Liver (tissue), 9 donors: Measurements from ENCODE around the gene OGT. TPM values are rescaled to one million over a fixed set of nuclear protein-coding genes. Genes with fewer than 3 reads are reported as not detected.

Source experiments
- DNase-seq: peaks from one replicate; pipeline ENCODE4 v3.0.0-alpha.2; 2017; ENCODE audit warnings: low spot score
- H3K27ac ChIP-seq, 2 donors: one replicate each; pipeline ENCODE4 v1.7.0; 2013; ENCODE audit warnings: inconsistent platforms in 2 of 2, low read length in 2 of 2, control low read depth in 1 of 2, low read depth in 1 of 2, mild to moderate bottlenecking in 1 of 2
- H3K27me3 ChIP-seq, 4 donors: one replicate each; pipeline versions ENCODE4 v1.6.1 to v1.7.0; 2013; ENCODE audit warnings: low read length in 3 of 4, inconsistent platforms in 1 of 4, mild to moderate bottlenecking in 1 of 4, moderate library complexity in 1 of 4; ENCODE audit not compliant: control insufficient read depth in 4 of 4, insufficient read depth in 4 of 4
- H3K36me3 ChIP-seq, 4 donors: one replicate each; pipeline versions ENCODE4 v1.6.1 to v1.7.0; 2013; ENCODE audit warnings: low read length in 3 of 4, mild to moderate bottlenecking in 3 of 4, low read depth in 1 of 4, moderate library complexity in 1 of 4; ENCODE audit not compliant: control insufficient read depth in 4 of 4, insufficient read depth in 3 of 4
- H3K4me1 ChIP-seq, 4 donors: one replicate each; pipeline versions ENCODE4 v1.6.1 to v1.7.0; 2013; ENCODE audit warnings: low read length in 3 of 4, mild to moderate bottlenecking in 3 of 4, moderate library complexity in 1 of 4; ENCODE audit not compliant: control insufficient read depth in 4 of 4, insufficient read depth in 4 of 4
- H3K4me3 ChIP-seq, 3 donors: one replicate each; pipeline versions ENCODE4 v1.6.1 to v1.7.0; 2013; ENCODE audit warnings: low read length in 3 of 3, control low read depth in 1 of 3, low read depth in 1 of 3, mild to moderate bottlenecking in 1 of 3
- H3K9ac ChIP-seq, 2 donors: one replicate each; pipeline ENCODE4 v1.7.0; 2013; ENCODE audit warnings: low read length in 2 of 2, mild to moderate bottlenecking in 2 of 2, moderate library complexity in 2 of 2, control low read depth in 1 of 2, low read depth in 1 of 2
- H3K9me3 ChIP-seq, 4 donors: one replicate each; pipeline versions ENCODE4 v1.6.1 to v1.7.0; 2013; ENCODE audit warnings: low read length in 3 of 4; ENCODE audit not compliant: control insufficient read depth in 4 of 4
- CTCF ChIP-seq: fragments of 150-350 bp; IDR thresholded peaks from 2 replicates; pipeline ENCODE4 v1.5.1; 2017; ENCODE audit warnings: improper control_type of control experiment, low read depth, low read length; ENCODE audit not compliant: missing input control
- EGR1 ChIP-seq, 2 donors: IDR thresholded peaks; 2 replicates each; pipeline ENCODE4 v1.6.1; 2016 to 2018; ENCODE audit warnings: antibody characterized with exemption in 2 of 2, low read depth in 2 of 2
- FOXA1 ChIP-seq: IDR thresholded peaks from 2 replicates; pipeline ENCODE4 v1.6.1; 2016; ENCODE audit warnings: antibody characterized with exemption
- FOXA2 ChIP-seq: IDR thresholded peaks from 2 replicates; pipeline ENCODE4 v1.6.1; 2016; ENCODE audit warnings: antibody characterized with exemption
- HNF4G ChIP-seq: IDR thresholded peaks from 2 replicates; pipeline ENCODE4 v1.6.1; 2016; ENCODE audit warnings: antibody characterized with exemption
- JUND ChIP-seq, 2 donors: IDR thresholded peaks; 2 replicates each; pipeline ENCODE4 v1.6.1; 2016; ENCODE audit warnings: antibody characterized with exemption in 2 of 2
- NR2F2 ChIP-seq: IDR thresholded peaks from 2 replicates; pipeline ENCODE4 v1.6.1; 2016; ENCODE audit warnings: antibody characterized with exemption
- RXRA ChIP-seq, 2 donors: IDR thresholded peaks; 2 replicates each; pipeline ENCODE4 v1.6.1; 2017 to 2018; ENCODE audit warnings: antibody characterized with exemption in 2 of 2, mild to moderate bottlenecking in 1 of 2
- TAF1 ChIP-seq: conservative IDR thresholded peaks from 2 replicates; pipeline ENCODE4 v1.6.1; 2016; ENCODE audit warnings: antibody characterized with exemption, mild to moderate bottlenecking
- YY1 ChIP-seq: IDR thresholded peaks from 2 replicates; pipeline ENCODE4 v1.6.1; 2016; ENCODE audit warnings: antibody characterized with exemption, mild to moderate bottlenecking
- WGBS: extraction: QIAGEN DNeasy Blood & Tissue Kit; methylation state at CpG from one replicate; pipeline ENCODE4 v1.1.7; 2013; 5-methylcytosine and 5-hydroxymethylcytosine counted together
- polyA plus RNA-seq, 2 donors: library from polyadenylated mRNA; stranded (reverse) in 1 of 2; unstranded in 1 of 2; fragments of 200-250 nt in 1 of 2; fragments of >200 nt in 1 of 2; fragmentation: Nextera tagmentation in 1 of 2; extraction: Ambion mirVana in 1 of 2; gene quantifications; one replicate each; pipeline versions ENCODE4 v1.2.1 to v1.2.3, GENCODE V29; 2013 to 2015
- total RNA-seq, 2 donors: library from RNA; depleted of rRNA; stranded (reverse); fragments of >200 nt; gene quantifications; one replicate each; pipeline ENCODE4 v1.2.3, GENCODE V29; 2014
- TF ChIP-seq, protein P1 (sequence below): IDR thresholded peaks from 2 replicates; pipeline ENCODE4 v1.6.1; 2016; ENCODE audit warnings: antibody characterized with exemption
- TF ChIP-seq, protein P2 (sequence below): IDR thresholded peaks from 2 replicates; pipeline ENCODE4 v1.6.1; 2016; ENCODE audit warnings: antibody characterized with exemption
- TF ChIP-seq, protein P3 (sequence below): IDR thresholded peaks from 2 replicates; pipeline ENCODE4 v1.6.1; 2016; ENCODE audit warnings: antibody characterized with exemption, mild to moderate bottlenecking
- donor health status: healthy.
- donor health status: healthy.
- donor health status: healthy.
- donor health status: healthy.
- donor health status: healthy.

Gene OGT
- total and polyA plus RNA-seq, 4 donors, result 10.8 to 72.7 (median 47.3) TPM

- TF ChIP-seq TAF1 (no peak), CTCF (no peak)
- TF ChIP-seq, protein P1, sequence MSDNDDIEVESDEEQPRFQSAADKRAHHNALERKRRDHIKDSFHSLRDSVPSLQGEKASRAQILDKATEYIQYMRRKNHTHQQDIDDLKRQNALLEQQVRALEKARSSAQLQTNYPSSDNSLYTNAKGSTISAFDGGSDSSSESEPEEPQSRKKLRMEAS, result no peak
- Histone ChIP-seq H3K27ac (no peak within 1 kb of the TSS), H3K4me1 (no peaks in the 10 kb centered on the region), H3K9ac (no peak within 1 kb of the TSS), H3K36me3 (peaks cover 0 to 10% (median 9%) of the 10 kb centered on the region in 4 donors), H3K27me3 (no peaks in the 10 kb centered on the region), H3K9me3 (no peaks in the 10 kb centered on the region), H3K4me3 (no peak within 1 kb of the TSS)
- 96% methylated on average over 48 of the region's 48 CpGs for WGBS
- no peak for DNase-seq
These were observed 45.6 kb downstream of the OGT start, which contains the start of gene GCNA for GRCh38 chrX:71578253-71579135. TSS of gene GCNA (plus strand) at chrX:71578437. CDS start at chrX:71580822, 2,385 bp downstream.

DNA sequence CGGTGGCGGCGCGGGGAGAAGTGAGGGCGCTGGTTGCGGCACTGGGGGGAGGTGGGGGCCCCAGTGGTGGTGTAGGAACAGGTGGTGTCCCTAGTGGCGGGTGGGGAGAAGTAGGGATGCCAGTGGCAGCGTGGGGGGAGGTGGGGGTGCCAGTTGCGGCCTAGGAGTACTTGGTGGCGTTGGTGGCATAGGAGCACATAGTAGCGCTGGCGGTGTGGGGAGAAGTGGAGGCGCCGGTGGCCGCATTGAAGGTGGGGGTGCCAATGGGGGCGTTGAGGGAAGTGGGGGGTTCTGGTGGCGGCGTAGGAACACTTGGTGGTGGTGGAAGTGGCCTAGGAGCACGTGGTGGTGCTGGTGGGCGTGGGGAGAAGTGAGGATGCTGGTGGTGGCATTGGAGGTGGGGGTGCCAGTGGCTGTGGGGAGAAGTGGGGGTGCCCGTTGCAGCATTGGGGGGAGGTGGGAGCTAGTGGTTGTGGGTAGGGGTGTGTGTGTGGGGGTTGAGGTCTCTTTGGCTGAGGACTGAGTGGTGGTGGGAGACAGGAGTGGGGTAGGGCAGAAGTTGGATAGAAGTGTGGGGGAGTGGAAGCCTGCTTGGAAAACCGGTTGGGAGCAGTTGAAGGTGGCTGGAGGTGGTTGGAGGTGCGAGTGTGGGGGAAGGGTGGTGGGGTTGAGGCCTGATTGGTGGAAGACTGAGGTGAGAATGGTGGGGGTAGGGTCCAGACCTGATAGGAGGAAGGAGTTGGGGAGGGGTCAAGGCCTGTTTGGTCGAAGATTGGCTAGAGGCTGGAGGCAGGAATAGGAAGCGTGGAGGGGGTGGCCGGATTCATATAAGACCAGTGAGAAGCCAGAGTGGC is 46.5 kb downstream of the OGT start:
- Histone ChIP-seq H3K36me3 (peaks cover 0 to 3% (median 3%) of the 10 kb centered on the region in 4 donors), H3K4me3 (no peak overlapping the region), H3K9me3 (no peaks in the 10 kb centered on the region), H3K9ac (no peak overlapping the region), H3K4me1 (no peaks in the 10 kb centered on the region), H3K27me3 (no peaks in the 10 kb centered on the region), H3K27ac (no peak overlapping the region)
- WGBS, result 98% methylated on average over 25 of the region's 26 CpGs
- DNase-seq, result no peak
- TF ChIP-seq FOXA1 (no peak), JUND (IDR thresholded peaks at IDR 0.05) (no peak), FOXA2 (no peak)
- TF ChIP-seq, protein P2, sequence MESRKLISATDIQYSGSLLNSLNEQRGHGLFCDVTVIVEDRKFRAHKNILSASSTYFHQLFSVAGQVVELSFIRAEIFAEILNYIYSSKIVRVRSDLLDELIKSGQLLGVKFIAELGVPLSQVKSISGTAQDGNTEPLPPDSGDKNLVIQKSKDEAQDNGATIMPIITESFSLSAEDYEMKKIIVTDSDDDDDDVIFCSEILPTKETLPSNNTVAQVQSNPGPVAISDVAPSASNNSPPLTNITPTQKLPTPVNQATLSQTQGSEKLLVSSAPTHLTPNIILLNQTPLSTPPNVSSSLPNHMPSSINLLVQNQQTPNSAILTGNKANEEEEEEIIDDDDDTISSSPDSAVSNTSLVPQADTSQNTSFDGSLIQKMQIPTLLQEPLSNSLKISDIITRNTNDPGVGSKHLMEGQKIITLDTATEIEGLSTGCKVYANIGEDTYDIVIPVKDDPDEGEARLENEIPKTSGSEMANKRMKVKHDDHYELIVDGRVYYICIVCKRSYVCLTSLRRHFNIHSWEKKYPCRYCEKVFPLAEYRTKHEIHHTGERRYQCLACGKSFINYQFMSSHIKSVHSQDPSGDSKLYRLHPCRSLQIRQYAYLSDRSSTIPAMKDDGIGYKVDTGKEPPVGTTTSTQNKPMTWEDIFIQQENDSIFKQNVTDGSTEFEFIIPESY, result no peak

GRCh38 chrX:71579990-71580380 is 47.1 kb downstream of the OGT start:
- peaks cover 0 to 2% (median 2%) of the 10 kb centered on the region in 4 donors for H3K36me3 ChIP-seq
- no peak overlapping the region for H3K27ac ChIP-seq
- no peak overlapping the region for H3K9ac ChIP-seq
- H3K4me3 ChIP-seq, result no peak overlapping the region
- no peaks in the 10 kb centered on the region for H3K4me1 ChIP-seq
- WGBS, result 91% methylated on average over 7 of the region's 7 CpGs
- no peaks in the 10 kb centered on the region for H3K27me3 ChIP-seq
- DNase-seq, result no peak
- H3K9me3 ChIP-seq, result no peaks in the 10 kb centered on the region
- no peak for TF ChIP-seq HNF4G
- no peak for TF ChIP-seq FOXA1
- no peak for TF ChIP-seq EGR1 (IDR thresholded peaks at IDR 0.05; ENCODE audit: low read depth in 2 of 2)
- no peak for TF ChIP-seq JUND (IDR thresholded peaks at IDR 0.05)
- no peak for TF ChIP-seq YY1
- TF ChIP-seq, protein P3, sequence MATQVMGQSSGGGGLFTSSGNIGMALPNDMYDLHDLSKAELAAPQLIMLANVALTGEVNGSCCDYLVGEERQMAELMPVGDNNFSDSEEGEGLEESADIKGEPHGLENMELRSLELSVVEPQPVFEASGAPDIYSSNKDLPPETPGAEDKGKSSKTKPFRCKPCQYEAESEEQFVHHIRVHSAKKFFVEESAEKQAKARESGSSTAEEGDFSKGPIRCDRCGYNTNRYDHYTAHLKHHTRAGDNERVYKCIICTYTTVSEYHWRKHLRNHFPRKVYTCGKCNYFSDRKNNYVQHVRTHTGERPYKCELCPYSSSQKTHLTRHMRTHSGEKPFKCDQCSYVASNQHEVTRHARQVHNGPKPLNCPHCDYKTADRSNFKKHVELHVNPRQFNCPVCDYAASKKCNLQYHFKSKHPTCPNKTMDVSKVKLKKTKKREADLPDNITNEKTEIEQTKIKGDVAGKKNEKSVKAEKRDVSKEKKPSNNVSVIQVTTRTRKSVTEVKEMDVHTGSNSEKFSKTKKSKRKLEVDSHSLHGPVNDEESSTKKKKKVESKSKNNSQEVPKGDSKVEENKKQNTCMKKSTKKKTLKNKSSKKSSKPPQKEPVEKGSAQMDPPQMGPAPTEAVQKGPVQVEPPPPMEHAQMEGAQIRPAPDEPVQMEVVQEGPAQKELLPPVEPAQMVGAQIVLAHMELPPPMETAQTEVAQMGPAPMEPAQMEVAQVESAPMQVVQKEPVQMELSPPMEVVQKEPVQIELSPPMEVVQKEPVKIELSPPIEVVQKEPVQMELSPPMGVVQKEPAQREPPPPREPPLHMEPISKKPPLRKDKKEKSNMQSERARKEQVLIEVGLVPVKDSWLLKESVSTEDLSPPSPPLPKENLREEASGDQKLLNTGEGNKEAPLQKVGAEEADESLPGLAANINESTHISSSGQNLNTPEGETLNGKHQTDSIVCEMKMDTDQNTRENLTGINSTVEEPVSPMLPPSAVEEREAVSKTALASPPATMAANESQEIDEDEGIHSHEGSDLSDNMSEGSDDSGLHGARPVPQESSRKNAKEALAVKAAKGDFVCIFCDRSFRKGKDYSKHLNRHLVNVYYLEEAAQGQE, result no peak
- TF ChIP-seq RXRA (IDR thresholded peaks at IDR 0.05), result no peak
- TF ChIP-seq NR2F2, result no peak
- TF ChIP-seq, protein P2, result no peak
- no peak for TF ChIP-seq FOXA2
